A673 (cell line): ENCODE data around the gene ZCCHC24. TPM values are rescaled to one million over a fixed set of nuclear protein-coding genes. Genes with fewer than 3 reads are reported as not detected.
"Not testable (repeated sequence)": the region's sequence is repeated elsewhere in the genome, so short reads cannot be mapped to it uniquely, and the experiment has no call there.

Experiments
- BruUV-seq: library from RNA; stranded (reverse); fragments of 400-500 nt; replicated peaks from 2 replicates; lab custom pipeline; 2021; lab: Mats Ljungman, UMichigan
- CTCF ChIA-PET: fragments of 300-600 bp; sonication (Branson Sonifier 250); formaldehyde crosslinking; loops from one replicate; lab custom pipeline; 2022; ENCODE audit warnings: antibody characterized with exemption; lab: Charles Lee
- POLR2A ChIA-PET: fragments of 300-600 bp; sonication (Branson Sonifier 250); formaldehyde crosslinking; loops from one replicate; lab custom pipeline; 2022; ENCODE audit warnings: antibody characterized with exemption; ENCODE audit not compliant: low non-redundant PET; lab: Charles Lee
- DNase-seq: peaks from one replicate; pipeline ENCODE4 v3.0.0-alpha.2; 2015; ENCODE audit warnings: low spot score
- H3K27ac ChIP-seq: fragments of 200-600 bp; sonication (generic); 2 replicates; pipeline ENCODE4 v1.5.1; 2016; ENCODE audit warnings: mixed run types, low read depth, mild to moderate bottlenecking, mixed read lengths, antibody characterized with exemption, low read length; ENCODE audit not compliant: poor library complexity, severe bottlenecking
- H3K27me3 ChIP-seq: fragments of 200-600 bp; sonication (generic); replicated peaks from 2 replicates; pipeline ENCODE4 v1.6.1; 2017; ENCODE audit warnings: mixed run types, low read depth, mild to moderate bottlenecking, mixed read lengths, antibody characterized with exemption, low read length; ENCODE audit not compliant: insufficient read depth, poor library complexity
- H3K36me3 ChIP-seq: fragments of 200-600 bp; sonication (generic); 2 replicates; pipeline ENCODE4 v1.6.1; 2016; ENCODE audit warnings: mixed run types, mild to moderate bottlenecking, mixed read lengths, antibody characterized with exemption, low read length; ENCODE audit not compliant: insufficient read depth, poor library complexity, severe bottlenecking
- H3K4me1 ChIP-seq: fragments of 200-600 bp; sonication (generic); 2 replicates; pipeline ENCODE4 v1.6.1; 2017; ENCODE audit warnings: mixed run types, mild to moderate bottlenecking, mixed read lengths, antibody characterized with exemption, low read length; ENCODE audit not compliant: insufficient read depth, poor library complexity, severe bottlenecking
- H3K4me3 ChIP-seq: fragments of 200-600 bp; sonication (generic); 2 replicates; pipeline ENCODE4 v1.5.1; 2016; ENCODE audit warnings: low read depth, mixed run types, mild to moderate bottlenecking, mixed read lengths, low read length; ENCODE audit not compliant: poor library complexity, severe bottlenecking
- H3K9me3 ChIP-seq: fragments of 200-600 bp; sonication (generic); 2 replicates; pipeline ENCODE4 v1.6.1; 2016; ENCODE audit warnings: mixed run types, low read depth, mild to moderate bottlenecking, mixed read lengths, antibody characterized with exemption, low read length; ENCODE audit not compliant: poor library complexity, severe bottlenecking
- EZH2 ChIP-seq: fragments of 200-600 bp; sonication (generic); IDR thresholded peaks from 2 replicates; pipeline ENCODE4 v1.6.1; 2017; ENCODE audit warnings: borderline replicate concordance, low read depth, mild to moderate bottlenecking, mixed read lengths, antibody characterized with exemption, low read length; ENCODE audit not compliant: poor library complexity, severe bottlenecking
- intact Hi-C: fragments of 100-400 bp; cut with micrococcal nuclease; formaldehyde crosslinking; loops from one replicate; pipeline ENCODE4 v1.10.0; 2022; ENCODE audit not compliant: unreplicated experiment
- total RNA-seq: library from RNA; stranded (reverse); gene quantifications from 2 replicates; pipeline ENCODE4 v1.2.3, GENCODE V29; 2021
- TF ChIP-seq, protein P1 (sequence below): fragments of 300-800, 200-600 bp; sonication (generic); conservative IDR thresholded peaks from 2 replicates; pipeline ENCODE4 v1.5.1; 2017; ENCODE audit warnings: low read depth, mild to moderate bottlenecking, antibody characterized with exemption, low read length, moderate library complexity, mixed read lengths

ZCCHC24 gene
- total RNA-seq, 1 experiment from 2014 or later = 9.8 TPM

DNA sequence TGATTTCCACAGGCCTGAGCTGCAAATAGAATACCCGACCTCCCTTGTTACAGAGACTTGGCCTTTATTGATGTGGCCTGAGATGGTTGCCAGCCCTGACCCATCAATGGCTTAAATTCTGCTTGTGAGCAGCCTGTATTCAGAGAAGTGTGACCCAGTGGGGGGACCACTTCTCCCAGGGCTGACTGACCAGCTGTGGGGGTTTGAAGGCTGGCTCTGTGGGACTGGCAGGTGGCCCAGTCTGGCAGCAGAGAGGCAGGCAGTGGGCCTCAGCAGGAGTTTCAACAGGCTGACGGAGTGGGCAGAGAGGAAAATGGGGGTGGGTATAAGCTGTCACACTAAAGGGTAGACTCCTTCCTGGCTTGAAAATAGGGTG, 110.3 kb downstream of the ZCCHC24 start:
- intact Hi-C loops = no loop called here
- CTCF ChIA-PET = no interaction called here
- TF ChIP-seq, protein P1, sequence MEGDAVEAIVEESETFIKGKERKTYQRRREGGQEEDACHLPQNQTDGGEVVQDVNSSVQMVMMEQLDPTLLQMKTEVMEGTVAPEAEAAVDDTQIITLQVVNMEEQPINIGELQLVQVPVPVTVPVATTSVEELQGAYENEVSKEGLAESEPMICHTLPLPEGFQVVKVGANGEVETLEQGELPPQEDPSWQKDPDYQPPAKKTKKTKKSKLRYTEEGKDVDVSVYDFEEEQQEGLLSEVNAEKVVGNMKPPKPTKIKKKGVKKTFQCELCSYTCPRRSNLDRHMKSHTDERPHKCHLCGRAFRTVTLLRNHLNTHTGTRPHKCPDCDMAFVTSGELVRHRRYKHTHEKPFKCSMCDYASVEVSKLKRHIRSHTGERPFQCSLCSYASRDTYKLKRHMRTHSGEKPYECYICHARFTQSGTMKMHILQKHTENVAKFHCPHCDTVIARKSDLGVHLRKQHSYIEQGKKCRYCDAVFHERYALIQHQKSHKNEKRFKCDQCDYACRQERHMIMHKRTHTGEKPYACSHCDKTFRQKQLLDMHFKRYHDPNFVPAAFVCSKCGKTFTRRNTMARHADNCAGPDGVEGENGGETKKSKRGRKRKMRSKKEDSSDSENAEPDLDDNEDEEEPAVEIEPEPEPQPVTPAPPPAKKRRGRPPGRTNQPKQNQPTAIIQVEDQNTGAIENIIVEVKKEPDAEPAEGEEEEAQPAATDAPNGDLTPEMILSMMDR = no peak
- TF ChIP-seq EZH2 = no peak
- Histone ChIP-seq H3K4me1 (no peaks in the 10 kb centered on the region), H3K27me3 (no peaks in the 10 kb centered on the region), H3K9me3 (no peaks in the 10 kb centered on the region), H3K36me3 (no peaks in the 10 kb centered on the region), H3K4me3 (no peak overlapping the region), H3K27ac (no peak overlapping the region)
- no TSS peak for BruUV-seq
- POLR2A ChIA-PET = no interaction called here
- no peak for DNase-seq

DNA sequence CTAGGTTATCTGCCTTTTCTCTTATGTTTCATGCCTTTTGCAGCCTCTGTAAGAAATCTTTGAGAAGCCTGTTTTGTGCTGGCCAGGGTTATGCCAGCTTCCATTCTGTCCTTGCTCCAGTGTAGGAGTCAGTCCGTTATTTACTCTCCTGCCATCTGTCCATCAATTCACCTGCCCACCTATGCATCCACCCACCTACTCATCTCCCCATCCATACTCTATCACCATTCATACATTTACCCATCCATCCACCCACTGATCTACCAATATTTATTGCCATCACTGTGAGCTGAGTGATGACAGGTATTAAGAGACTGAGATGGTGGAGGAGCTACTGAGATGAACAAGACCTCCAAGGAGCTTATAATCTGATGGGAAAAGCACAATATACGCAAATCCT, 110.9 kb downstream of the ZCCHC24 start:
- no peak overlapping the region for H3K27ac ChIP-seq
- POLR2A ChIA-PET = no interaction called here

DNA sequence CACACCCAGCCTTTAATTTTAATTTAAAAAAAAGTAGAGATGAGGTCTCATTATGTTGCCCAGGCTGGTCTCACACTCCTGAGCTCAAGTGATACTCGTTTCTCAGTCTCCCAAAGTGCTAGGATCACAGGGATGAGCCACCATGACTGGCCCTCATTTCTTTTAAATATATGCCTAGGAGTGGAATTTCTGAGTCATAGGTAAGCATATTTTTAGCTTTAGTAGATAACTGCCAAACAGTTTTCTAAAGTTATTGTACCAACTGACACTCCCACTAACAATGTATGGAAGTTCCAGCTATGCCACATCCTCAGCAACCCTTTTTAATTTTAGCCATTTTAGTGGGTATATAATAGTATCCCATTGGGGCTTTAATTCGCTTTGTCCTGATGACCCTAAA, 111.9 kb downstream of the ZCCHC24 start:
- H3K9me3 ChIP-seq = no peaks in the 10 kb centered on the region
- ChIA-PET POLR2A (no interaction called here), CTCF (no interaction called here)
- intact Hi-C loops = no loop called here
- no peak for DNase-seq
- H3K4me1 ChIP-seq = no peaks in the 10 kb centered on the region
- no peak overlapping the region for H3K4me3 ChIP-seq
- no peaks in the 10 kb centered on the region for H3K27me3 ChIP-seq
- no TSS peak for BruUV-seq
- H3K36me3 ChIP-seq = no peaks in the 10 kb centered on the region
- no peak overlapping the region for H3K27ac ChIP-seq
- TF ChIP-seq, protein P1 = no peak
- no peak for TF ChIP-seq EZH2

More for the DNA sequence above, 110.9 kb downstream of the ZCCHC24 start:
- H3K4me3 ChIP-seq = no peak overlapping the region
- DNase-seq = no peak
- intact Hi-C loops = no loop called here
- no peaks in the 10 kb centered on the region for H3K36me3 ChIP-seq
- no peaks in the 10 kb centered on the region for H3K9me3 ChIP-seq
- H3K27me3 ChIP-seq = no peaks in the 10 kb centered on the region
- no peaks in the 10 kb centered on the region for H3K4me1 ChIP-seq
- TF ChIP-seq EZH2 = no peak
- TF ChIP-seq, protein P1 = no peak
- no TSS peak for BruUV-seq
- CTCF ChIA-PET = no interaction called here

DNA sequence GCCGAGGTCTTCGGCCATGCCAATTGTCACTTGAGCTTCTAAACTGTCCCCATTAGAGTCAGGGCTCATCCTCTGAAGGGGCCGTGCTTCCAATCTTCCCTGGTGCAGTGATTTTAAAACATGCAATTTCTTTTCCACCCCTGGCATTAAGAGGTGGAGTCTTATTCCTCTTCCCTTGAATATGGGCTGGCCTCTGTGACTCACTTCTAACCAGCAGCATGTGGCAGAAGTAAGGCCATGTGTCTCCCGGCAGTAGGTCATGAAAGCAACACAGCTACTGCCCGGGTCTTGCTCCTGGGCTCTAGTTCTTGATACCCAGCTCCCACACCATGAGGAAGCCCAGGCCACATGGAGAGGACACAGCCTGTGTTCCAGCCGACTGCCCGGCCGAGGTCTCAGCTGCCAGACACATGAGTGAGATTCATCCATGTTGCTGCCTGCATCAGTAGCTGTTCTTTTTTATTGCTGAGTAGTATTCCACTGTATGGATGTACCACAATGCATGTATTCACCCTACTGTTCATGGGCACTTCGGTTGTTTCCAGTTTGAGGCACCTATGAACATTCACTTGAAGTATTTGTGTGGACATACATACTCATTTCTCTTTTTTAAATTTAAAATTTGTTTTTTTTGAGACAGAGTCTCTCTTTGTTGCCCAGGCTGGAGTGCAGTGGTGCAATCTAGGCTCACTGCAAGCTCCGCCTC, 112.7 kb downstream of the ZCCHC24 start:
- H3K4me3 ChIP-seq, DNase-seq, H3K9me3 ChIP-seq, H3K4me1 ChIP-seq, H3K27ac ChIP-seq, CTCF ChIA-PET, intact Hi-C loops, POLR2A ChIA-PET, BruUV-seq, H3K27me3 ChIP-seq, H3K36me3 ChIP-seq: not testable (repeated sequence)
